Upper lobe of left lung (tissue), 6 donors: ENCODE measurements around the gene TMEM91. TPM values are rescaled to one million over a fixed set of nuclear protein-coding genes. Genes with fewer than 3 reads are reported as not detected.
"Not testable (repeated sequence)": the region's sequence is repeated elsewhere in the genome, so short reads cannot be mapped to it uniquely, and the experiment has no call there.

Experiments
- ATAC-seq, 2 donors: fragments of 200-7000 bp; cut with Tn5 transposase; one replicate each; pipeline ENCODE4 v1.9.1; 2022; ENCODE audit warnings: mild to moderate bottlenecking in 2 of 2, moderate library complexity in 2 of 2; ENCODE audit not compliant: low FRiP score in 2 of 2
- DNase-seq, 2 donors: peaks; one replicate each; pipeline ENCODE4 v3.0.0-alpha.2; 2019 to 2020
- H3K27ac ChIP-seq, 4 donors: fragments of 200-600 bp; sonication (generic); one replicate each; pipeline ENCODE4 v1.5.1; 2016 to 2019
- H3K27me3 ChIP-seq, 4 donors: fragments of 200-600 bp; sonication (generic); one replicate each; pipeline ENCODE4 v1.5.1; 2017 to 2019
- H3K36me3 ChIP-seq, 4 donors: fragments of 200-600 bp; sonication (generic); one replicate each; pipeline ENCODE4 v1.5.1; 2016 to 2019
- H3K4me1 ChIP-seq, 4 donors: fragments of 200-600 bp; sonication (generic); one replicate each; pipeline ENCODE4 v1.5.1; 2018 to 2019
- H3K4me3 ChIP-seq, 4 donors: fragments of 200-600 bp; sonication (generic); one replicate each; pipeline ENCODE4 v1.5.1; 2017 to 2019; ENCODE audit warnings: mild to moderate bottlenecking in 2 of 4, moderate library complexity in 1 of 4
- H3K9me3 ChIP-seq, 4 donors: fragments of 200-600 bp; sonication (generic); one replicate each; pipeline ENCODE4 v1.5.1; 2018 to 2019
- EP300 ChIP-seq, 4 donors: sonication (generic); formaldehyde crosslinking; IDR thresholded peaks; one replicate each; pipeline ENCODE4 v1.5.1; 2017; ENCODE audit warnings: antibody characterized with exemption in 4 of 4, control low read depth in 2 of 4
- POLR2A ChIP-seq, 4 donors: fragments of 450-650 bp; IDR thresholded peaks; one replicate each; pipeline ENCODE4 v1.5.1; 2016 to 2017; ENCODE audit warnings: antibody characterized with exemption in 4 of 4, mild to moderate bottlenecking in 2 of 4
- POLR2AphosphoS5 ChIP-seq, 2 donors: sonication (generic); formaldehyde crosslinking; IDR thresholded peaks; one replicate each; pipeline ENCODE4 v1.5.1; 2017; ENCODE audit warnings: antibody characterized with exemption in 2 of 2
- WGBS, 2 donors: methylation state at CpG; one replicate each; pipeline ENCODE4 v1.1.5; 2017 to 2018; 5-methylcytosine and 5-hydroxymethylcytosine counted together
- total RNA-seq, 6 donors: library from RNA; depleted of rRNA in 4 of 6; stranded (reverse); fragments of >200 nt in 4 of 6; gene quantifications; one replicate each; pipeline versions ENCODE4 v1.1.0 to v1.2.1, GENCODE V29; 2016 to 2021
- TF ChIP-seq, protein P1 (sequence below), 6 experiments: fragments of 450-650 bp in 4 of 6; fragments of 200-600 bp in 2 of 6; sonication (generic) in 2 of 6; IDR thresholded peaks; one replicate each; pipeline ENCODE4 v1.5.1; 2016 to 2019; ENCODE audit warnings: antibody characterized with exemption in 6 of 6
- donor health status: DM: no; HTN: no; CAD: no; lungs with moderate emphysema.
- donor health status: DM: no; HTN: yes; CAD: no; lungs with severe emphysema.

TMEM91 gene
- total RNA-seq, 6 donors from 2014 or later, result 18.7 to 65.0 (median 29.3) TPM

DNA sequence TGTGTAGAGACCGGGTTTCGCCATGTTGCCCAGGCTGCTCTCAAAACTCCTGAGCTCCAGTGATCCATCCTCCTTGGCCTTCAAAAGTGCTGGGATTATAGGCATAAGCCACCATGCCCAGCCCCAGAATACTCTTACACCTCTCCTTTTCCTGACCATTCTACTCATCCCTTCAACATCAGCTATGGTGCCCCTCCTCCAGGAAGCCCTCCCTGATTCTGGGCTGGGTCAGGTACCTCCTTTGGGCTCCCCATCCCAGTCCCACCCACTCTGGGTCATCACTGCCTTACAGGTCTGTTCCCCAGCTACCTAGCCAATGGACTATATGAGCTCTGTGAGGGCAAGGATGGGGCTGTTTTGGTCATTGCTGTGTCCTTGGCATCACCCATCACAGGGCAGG is 32.2 kb upstream of the TMEM91 start:
- TF ChIP-seq, protein P1, sequence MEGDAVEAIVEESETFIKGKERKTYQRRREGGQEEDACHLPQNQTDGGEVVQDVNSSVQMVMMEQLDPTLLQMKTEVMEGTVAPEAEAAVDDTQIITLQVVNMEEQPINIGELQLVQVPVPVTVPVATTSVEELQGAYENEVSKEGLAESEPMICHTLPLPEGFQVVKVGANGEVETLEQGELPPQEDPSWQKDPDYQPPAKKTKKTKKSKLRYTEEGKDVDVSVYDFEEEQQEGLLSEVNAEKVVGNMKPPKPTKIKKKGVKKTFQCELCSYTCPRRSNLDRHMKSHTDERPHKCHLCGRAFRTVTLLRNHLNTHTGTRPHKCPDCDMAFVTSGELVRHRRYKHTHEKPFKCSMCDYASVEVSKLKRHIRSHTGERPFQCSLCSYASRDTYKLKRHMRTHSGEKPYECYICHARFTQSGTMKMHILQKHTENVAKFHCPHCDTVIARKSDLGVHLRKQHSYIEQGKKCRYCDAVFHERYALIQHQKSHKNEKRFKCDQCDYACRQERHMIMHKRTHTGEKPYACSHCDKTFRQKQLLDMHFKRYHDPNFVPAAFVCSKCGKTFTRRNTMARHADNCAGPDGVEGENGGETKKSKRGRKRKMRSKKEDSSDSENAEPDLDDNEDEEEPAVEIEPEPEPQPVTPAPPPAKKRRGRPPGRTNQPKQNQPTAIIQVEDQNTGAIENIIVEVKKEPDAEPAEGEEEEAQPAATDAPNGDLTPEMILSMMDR (IDR thresholded peaks at IDR 0.05), result no peak
- TF ChIP-seq POLR2A (IDR thresholded peaks at IDR 0.05) (no peak), POLR2AphosphoS5 (IDR thresholded peaks at IDR 0.05) (no peak), EP300 (IDR thresholded peaks at IDR 0.05) (no peak)
- Histone ChIP-seq H3K36me3 (peaks cover 2 to 81% (median 53%) of the 10 kb centered on the region in 4 donors), H3K27ac (no peak overlapping the region), H3K4me1 (peaks cover under 1 to 25% (median 12%) of the 10 kb centered on the region in 4 donors), H3K9me3 (no peaks in the 10 kb centered on the region), H3K4me3 (no peak overlapping the region), H3K27me3 (no peaks in the 10 kb centered on the region)
- DNase-seq (no peak), ATAC-seq (no peak)
- 97 to 100% methylated on average over 2 of the region's 2 CpGs for WGBS, 2 donors

DNA sequence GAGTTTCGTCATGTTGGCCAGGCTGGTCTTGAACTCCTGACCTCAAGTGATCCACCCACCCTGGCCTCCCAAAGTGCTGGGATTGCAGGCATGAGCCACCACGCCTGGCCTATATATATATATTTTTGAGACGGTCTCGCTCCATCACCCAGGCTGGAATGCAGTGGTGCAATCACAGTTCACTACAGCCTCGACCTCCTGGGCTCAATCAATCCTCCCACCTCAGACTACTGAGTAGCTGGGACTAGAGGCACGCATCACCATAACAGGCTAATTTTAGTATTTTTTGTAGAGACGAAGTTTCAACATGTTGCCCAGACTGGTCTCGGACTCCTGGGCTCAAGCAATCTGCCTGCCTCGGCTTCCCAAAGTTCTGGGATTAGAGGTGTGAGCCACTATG is 29.4 kb upstream of the TMEM91 start:
- 96 to 98% methylated on average over 9 of the region's 9 CpGs for WGBS, 2 donors
- not testable (repeated sequence) for DNase-seq, H3K27ac ChIP-seq, H3K9me3 ChIP-seq, H3K4me3 ChIP-seq, ATAC-seq, H3K27me3 ChIP-seq
- Histone ChIP-seq H3K36me3 (peaks cover 2 to 56% (median 45%) of the 10 kb centered on the region in 4 donors), H3K4me1 (peaks cover 21 to 48% (median 30%) of the 10 kb centered on the region in 4 donors)

DNA sequence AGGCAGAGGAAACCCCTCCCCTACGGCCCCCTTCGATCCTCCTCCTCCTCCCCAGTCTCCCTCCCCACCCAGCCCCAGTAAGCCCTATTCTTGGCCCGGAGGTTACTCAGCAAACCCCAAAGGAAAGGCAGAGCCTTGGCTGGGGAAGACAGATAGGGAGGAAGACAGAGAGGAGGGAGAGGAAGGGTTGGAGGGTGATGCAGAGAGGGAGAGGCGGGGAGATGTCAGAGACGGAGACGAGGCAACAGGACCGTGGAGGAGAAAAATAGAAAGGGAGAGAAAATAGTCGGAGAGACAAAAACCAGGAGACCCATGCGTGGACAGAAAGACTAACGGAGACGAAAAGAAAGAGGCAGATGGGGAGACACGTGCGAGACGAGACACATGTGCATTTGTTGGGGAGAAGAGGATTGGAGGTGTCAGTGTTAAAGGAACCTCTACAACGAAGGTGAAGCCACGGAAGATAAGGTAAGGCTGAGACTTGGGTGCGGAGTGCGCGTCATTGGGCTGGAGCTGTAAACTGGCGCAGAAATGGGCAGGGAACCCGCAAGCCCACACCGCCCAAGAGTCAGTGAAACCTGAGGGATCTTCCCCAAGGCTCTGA is 25.5 kb upstream of the TMEM91 start:
- ATAC-seq, result peak in 1 of 2 donors; percentile 4

DNA sequence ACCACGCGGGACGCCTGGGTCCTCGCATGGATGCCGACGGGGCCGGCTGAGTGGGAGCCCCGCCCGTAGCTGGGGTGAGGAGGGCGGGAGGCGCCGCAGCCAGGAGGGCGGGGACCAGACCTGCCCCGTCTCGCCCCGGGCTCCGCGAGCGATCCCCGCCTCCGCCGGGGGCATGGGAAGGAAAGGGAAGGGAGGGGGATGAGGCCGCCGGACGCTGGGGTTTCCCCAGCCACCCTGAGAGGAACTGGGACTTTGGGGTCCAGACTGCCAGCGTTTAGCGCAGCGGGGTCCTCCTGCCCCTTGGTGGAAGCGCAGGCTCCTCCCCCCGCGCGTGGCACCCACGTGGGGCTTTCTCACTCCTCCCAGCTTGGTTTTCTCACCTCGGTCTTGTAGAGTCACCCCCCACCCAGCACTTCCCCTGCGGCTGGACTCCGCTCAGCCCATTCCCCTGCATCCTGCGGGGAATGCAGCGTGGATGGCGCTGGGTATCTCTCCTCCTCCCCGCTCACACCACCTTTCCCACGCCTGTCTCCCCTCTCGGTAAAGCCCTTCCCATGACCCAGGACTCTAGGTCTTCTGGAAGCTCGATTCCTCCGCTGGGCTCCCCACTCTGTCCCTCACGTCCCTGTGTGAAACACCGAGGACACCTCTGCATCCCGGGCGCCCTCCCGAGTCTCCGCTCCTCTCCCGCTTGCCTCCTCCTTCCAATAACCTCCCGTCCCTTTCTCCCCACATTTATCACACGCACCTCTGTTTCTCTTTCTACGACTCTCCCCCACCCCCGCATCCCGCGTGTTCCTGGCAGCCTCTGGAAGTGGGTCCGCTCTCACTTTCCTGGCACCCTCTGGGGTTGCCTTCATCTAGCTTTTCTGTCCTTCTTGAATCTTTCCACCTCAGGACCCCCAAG is 24.7 kb upstream of the TMEM91 start:
- ATAC-seq (peak; percentile 78 to 79), DNase-seq (peak; percentile 78 to 95)
- peak in 2 of 4 donors; percentile 48 to 61 for TF ChIP-seq POLR2A (IDR thresholded peaks at IDR 0.05)
- TF ChIP-seq POLR2AphosphoS5 (IDR thresholded peaks at IDR 0.05), result peak in 1 of 2 donors; percentile 41
- TF ChIP-seq, protein P1 (IDR thresholded peaks at IDR 0.05), result no peak
- no peak for TF ChIP-seq EP300 (IDR thresholded peaks at IDR 0.05)
- 1 to 2% methylated on average over 35 to 38 of the region's 58 CpGs for WGBS, 2 donors
- Histone ChIP-seq H3K36me3 (peaks cover 0 to 18% (median 13%) of the 10 kb centered on the region in 4 donors), H3K27ac (peak overlapping the region; percentile 75 to 95 (median 89)), H3K4me1 (peaks cover 42 to 77% (median 55%) of the 10 kb centered on the region in 4 donors), H3K9me3 (no peaks in the 10 kb centered on the region), H3K27me3 (no peaks in the 10 kb centered on the region), H3K4me3 (peak overlapping the region; percentile 59 to 90 (median 77))

More for the DNA sequence above, 25.5 kb upstream of the TMEM91 start:
- H3K36me3 ChIP-seq, result peaks cover 0 to 26% (median 21%) of the 10 kb centered on the region in 4 donors
- H3K4me3 ChIP-seq, result peak overlapping the region; percentile 59 to 90 (median 77)
- peaks cover 34 to 69% (median 48%) of the 10 kb centered on the region in 4 donors for H3K4me1 ChIP-seq
- 4 to 5% methylated on average over 22 of the region's 22 CpGs for WGBS, 2 donors
- DNase-seq, result no peak
- H3K9me3 ChIP-seq, result no peaks in the 10 kb centered on the region
- peak overlapping the region; percentile 75 to 95 (median 89) for H3K27ac ChIP-seq
- TF ChIP-seq POLR2A (IDR thresholded peaks at IDR 0.05), result no peak
- no peak for TF ChIP-seq POLR2AphosphoS5 (IDR thresholded peaks at IDR 0.05)
- TF ChIP-seq, protein P1 (IDR thresholded peaks at IDR 0.05), result no peak
- TF ChIP-seq EP300 (IDR thresholded peaks at IDR 0.05), result no peak
- no peaks in the 10 kb centered on the region for H3K27me3 ChIP-seq

DNA sequence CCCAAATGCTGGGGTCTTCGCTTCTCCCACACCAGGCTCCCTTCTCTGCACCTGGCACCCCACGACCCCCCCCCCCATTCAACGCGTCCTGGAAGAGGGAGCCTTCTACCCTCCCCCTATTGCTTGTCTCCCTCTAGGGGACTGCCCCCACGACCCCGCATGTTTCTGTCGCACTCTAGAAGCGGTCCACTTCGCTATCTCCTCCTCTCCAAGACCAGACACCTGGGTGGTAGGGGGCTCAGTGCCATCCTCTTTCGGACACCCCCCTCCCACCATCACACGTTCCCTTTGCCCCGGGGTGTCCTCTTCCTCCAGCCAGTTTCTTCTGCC is 24.1 kb upstream of the TMEM91 start:
- TF ChIP-seq EP300 (IDR thresholded peaks at IDR 0.05) (no peak), POLR2A (IDR thresholded peaks at IDR 0.05) (no peak), POLR2AphosphoS5 (IDR thresholded peaks at IDR 0.05) (no peak)
- TF ChIP-seq, protein P1 (IDR thresholded peaks at IDR 0.05), result no peak
- peaks cover 0 to 12% (median 7%) of the 10 kb centered on the region in 4 donors for H3K36me3 ChIP-seq
- H3K27me3 ChIP-seq, result no peaks in the 10 kb centered on the region
- no peak for ATAC-seq
- H3K27ac ChIP-seq, result peak overlapping the region; percentile 75 to 95 (median 89)
- WGBS, 2 donors, result 0 to 1% methylated on average over 11 to 12 of the region's 12 CpGs
- H3K4me1 ChIP-seq, result peaks cover 45 to 83% (median 61%) of the 10 kb centered on the region in 4 donors
- H3K9me3 ChIP-seq, result no peaks in the 10 kb centered on the region
- DNase-seq, result no peak
- peak overlapping the region; percentile 59 to 90 (median 77) for H3K4me3 ChIP-seq
